Progenitor cell of endocrine pancreas (in vitro differentiated cells): ENCODE data around the gene PCDHGA8. TPM values are rescaled to one million over a fixed set of nuclear protein-coding genes. Genes with fewer than 3 reads are reported as not detected.

Experiments used
- DNase-seq: peaks from one replicate; pipeline ENCODE4 v3.0.0; 2021; ENCODE audit warnings: low spot score; ENCODE audit not compliant: unreplicated experiment
- H3K27ac Mint-ChIP-seq: 2 replicates; pipeline ENCODE4 v1.8.0; 2021; ENCODE audit warnings: mild to moderate bottlenecking, moderate library complexity, mixed read lengths
- H3K27me3 Mint-ChIP-seq: 2 replicates; pipeline ENCODE4 v1.8.0; 2021; ENCODE audit warnings: mixed read lengths
- H3K36me3 Mint-ChIP-seq: 2 replicates; pipeline ENCODE4 v1.8.0; 2022; ENCODE audit warnings: mixed read lengths; ENCODE audit not compliant: insufficient read depth
- H3K4me1 Mint-ChIP-seq: 2 replicates; pipeline ENCODE4 v1.8.0; 2021; ENCODE audit warnings: low read depth, mixed read lengths
- H3K4me3 Mint-ChIP-seq: 2 replicates; pipeline ENCODE4 v1.8.0; 2021; ENCODE audit warnings: low read depth, mild to moderate bottlenecking, moderate library complexity, mixed read lengths
- H3K9me3 Mint-ChIP-seq: 2 replicates; pipeline ENCODE4 v1.8.0; 2021; ENCODE audit warnings: low read depth, mixed read lengths
- total RNA-seq: library from RNA; stranded (reverse); gene quantifications from 2 replicates; pipeline ENCODE4 v1.2.1, GENCODE V29; 2021
- TF ChIP-seq, protein P1 (sequence below): fragments of 200-600 bp; sonication (generic); IDR thresholded peaks from one replicate; pipeline ENCODE4 v1.5.0; 2021; ENCODE audit warnings: antibody characterized with exemption, mild to moderate bottlenecking; ENCODE audit not compliant: unreplicated experiment

Gene PCDHGA8
- total RNA-seq, 1 donor from 2014 or later: 1.5 TPM

DNA sequence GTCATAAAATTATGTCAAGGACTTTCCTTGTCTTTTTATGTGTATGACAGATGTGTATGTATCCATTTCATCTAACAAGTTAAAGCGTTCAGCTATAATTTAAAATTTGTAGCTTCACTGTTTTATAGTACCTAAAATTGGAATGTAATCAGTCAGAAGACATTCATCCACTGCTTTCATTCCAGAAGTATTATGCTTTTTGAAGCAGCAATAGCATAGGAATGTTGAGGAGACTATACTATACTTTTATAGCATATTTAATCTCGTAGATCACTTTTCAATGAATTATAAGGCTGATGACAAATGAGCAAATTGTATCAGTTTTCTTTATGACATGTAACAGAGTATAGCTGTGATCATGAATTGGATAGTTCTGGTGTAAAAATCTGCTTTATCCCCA is 44.8 kb downstream of the PCDHGA8 start:
- DNase-seq: no peak
- TF ChIP-seq, protein P1, sequence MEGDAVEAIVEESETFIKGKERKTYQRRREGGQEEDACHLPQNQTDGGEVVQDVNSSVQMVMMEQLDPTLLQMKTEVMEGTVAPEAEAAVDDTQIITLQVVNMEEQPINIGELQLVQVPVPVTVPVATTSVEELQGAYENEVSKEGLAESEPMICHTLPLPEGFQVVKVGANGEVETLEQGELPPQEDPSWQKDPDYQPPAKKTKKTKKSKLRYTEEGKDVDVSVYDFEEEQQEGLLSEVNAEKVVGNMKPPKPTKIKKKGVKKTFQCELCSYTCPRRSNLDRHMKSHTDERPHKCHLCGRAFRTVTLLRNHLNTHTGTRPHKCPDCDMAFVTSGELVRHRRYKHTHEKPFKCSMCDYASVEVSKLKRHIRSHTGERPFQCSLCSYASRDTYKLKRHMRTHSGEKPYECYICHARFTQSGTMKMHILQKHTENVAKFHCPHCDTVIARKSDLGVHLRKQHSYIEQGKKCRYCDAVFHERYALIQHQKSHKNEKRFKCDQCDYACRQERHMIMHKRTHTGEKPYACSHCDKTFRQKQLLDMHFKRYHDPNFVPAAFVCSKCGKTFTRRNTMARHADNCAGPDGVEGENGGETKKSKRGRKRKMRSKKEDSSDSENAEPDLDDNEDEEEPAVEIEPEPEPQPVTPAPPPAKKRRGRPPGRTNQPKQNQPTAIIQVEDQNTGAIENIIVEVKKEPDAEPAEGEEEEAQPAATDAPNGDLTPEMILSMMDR: no peak
- H3K9me3 Mint-ChIP-seq: peaks cover 45% of the 10 kb centered on the region
- peaks cover 44% of the 10 kb centered on the region for H3K36me3 Mint-ChIP-seq
- H3K27me3 Mint-ChIP-seq: no peaks in the 10 kb centered on the region
- no peak overlapping the region for H3K27ac Mint-ChIP-seq
- H3K4me1 Mint-ChIP-seq: no peaks in the 10 kb centered on the region
- no peak overlapping the region for H3K4me3 Mint-ChIP-seq

DNA sequence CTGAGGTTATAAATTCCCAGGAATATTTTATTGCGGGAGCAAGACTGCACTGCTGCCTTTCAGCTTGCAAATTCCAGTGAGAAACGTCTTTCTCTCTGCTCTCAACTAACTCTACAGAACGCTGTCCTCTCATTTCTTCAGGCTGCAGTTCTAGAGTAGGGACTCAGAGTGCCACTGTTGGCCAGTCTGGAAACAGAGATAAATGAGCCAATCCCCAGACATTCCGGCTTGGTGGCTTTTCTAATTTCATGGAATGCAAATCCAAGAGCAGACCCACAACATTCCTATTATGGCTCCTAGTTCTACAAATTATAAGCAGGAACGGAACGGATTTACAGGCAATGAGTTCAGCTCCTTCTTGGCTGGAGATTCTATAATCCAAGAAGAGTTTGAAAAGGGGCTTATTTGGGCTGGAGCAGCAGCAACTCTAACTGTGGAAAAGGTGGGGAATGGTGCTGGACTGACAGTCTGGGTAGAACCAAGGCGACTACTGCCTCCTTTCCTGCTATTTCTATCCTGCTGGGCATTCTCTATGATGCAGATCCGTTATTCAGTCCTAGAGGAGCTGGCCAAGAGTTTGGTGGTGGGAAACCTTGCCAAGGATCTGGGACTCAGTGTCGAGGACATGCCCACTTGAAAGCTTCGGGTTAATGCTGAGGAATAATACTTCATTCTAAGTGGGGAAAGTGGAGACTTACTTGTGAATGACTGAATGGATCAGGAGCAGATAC is 47.1 kb downstream of the PCDHGA8 start:
- H3K36me3 Mint-ChIP-seq: peaks cover 37% of the 10 kb centered on the region
- DNase-seq: no peak
- TF ChIP-seq, protein P1: no peak
- H3K4me3 Mint-ChIP-seq: no peak overlapping the region
- no peaks in the 10 kb centered on the region for H3K4me1 Mint-ChIP-seq
- no peak overlapping the region for H3K27ac Mint-ChIP-seq
- H3K9me3 Mint-ChIP-seq: peaks cover 37% of the 10 kb centered on the region
- H3K27me3 Mint-ChIP-seq: no peaks in the 10 kb centered on the region

GRCh38 chr5:141440341-141440740 is 47.9 kb downstream of the PCDHGA8 start:
- H3K27me3 Mint-ChIP-seq: no peaks in the 10 kb centered on the region
- TF ChIP-seq, protein P1: no peak
- no peak overlapping the region for H3K4me3 Mint-ChIP-seq
- H3K36me3 Mint-ChIP-seq: peaks cover 36% of the 10 kb centered on the region
- no peaks in the 10 kb centered on the region for H3K4me1 Mint-ChIP-seq
- no peak for DNase-seq
- no peak overlapping the region for H3K27ac Mint-ChIP-seq
- H3K9me3 Mint-ChIP-seq: peaks cover 34% of the 10 kb centered on the region

DNA sequence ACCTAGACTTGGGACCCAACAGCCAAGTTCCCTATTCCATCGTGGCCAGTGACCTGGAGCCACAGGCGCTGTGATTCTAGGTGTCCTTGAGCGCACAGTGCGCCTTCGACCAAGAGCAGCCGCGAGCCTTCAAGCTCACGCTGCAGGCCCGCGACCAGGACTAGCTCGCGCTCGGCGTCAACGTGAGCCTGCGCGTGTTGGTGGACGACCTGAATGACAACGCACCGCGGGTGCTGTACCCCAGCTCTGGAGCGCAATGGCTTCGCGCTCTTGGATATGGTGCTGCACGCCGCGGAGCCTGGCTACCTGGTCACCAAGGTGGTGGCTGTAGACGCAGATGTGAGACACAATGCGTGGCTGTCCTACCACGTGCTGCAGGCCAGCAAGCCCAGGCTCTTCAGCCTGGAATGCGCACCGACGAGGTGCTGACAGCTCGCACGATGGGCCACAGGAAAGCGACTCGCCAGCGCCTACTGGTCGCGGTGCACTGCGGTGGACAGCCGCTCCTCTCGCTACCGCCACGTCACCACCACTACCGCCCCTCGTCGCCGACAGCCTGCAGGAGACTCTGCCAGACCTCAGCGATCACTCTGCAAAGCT is 49.2 kb downstream of the PCDHGA8 start:
- Mint-ChIP-seq H3K27me3 (no peaks in the 10 kb centered on the region), H3K27ac (no peak overlapping the region), H3K36me3 (peaks cover 31% of the 10 kb centered on the region), H3K4me1 (no peaks in the 10 kb centered on the region), H3K4me3 (no peak overlapping the region), H3K9me3 (peaks cover 25% of the 10 kb centered on the region)
- TF ChIP-seq, protein P1: no peak
- DNase-seq: no peak

Other genes starting within 250 kb of the PCDHGA8 start
- 2.4 and 2.7 TPM in 2 replicates for gene PCDHB6, start 242.6 kb upstream of the PCDHGA8 start, total RNA-seq
- 0.93 and 1.1 TPM in 2 replicates for gene PCDHB7, start 220.0 kb upstream of the PCDHGA8 start, total RNA-seq
- 2.0 and 2.8 TPM in 2 replicates for gene PCDHB8, start 214.8 kb upstream of the PCDHGA8 start, total RNA-seq
- 11.9 and 14.3 TPM in 2 replicates for gene PCDHB16, start 210.2 kb upstream of the PCDHGA8 start, total RNA-seq
- 7.5 and 8.0 TPM in 2 replicates for gene PCDHB9, start 205.5 kb upstream of the PCDHGA8 start, total RNA-seq
- gene PCDHB10, start 200.3 kb upstream of the PCDHGA8 start, total RNA-seq: 5.5 and 7.2 TPM in 2 replicates
- gene PCDHB11, start 193.0 kb upstream of the PCDHGA8 start, total RNA-seq: 4.7 and 5.9 TPM in 2 replicates
- gene PCDHB12, start 183.9 kb upstream of the PCDHGA8 start, total RNA-seq: 5.4 and 7.2 TPM in 2 replicates
- gene PCDHB13, start 178.7 kb upstream of the PCDHGA8 start, total RNA-seq: 6.8 and 7.4 TPM in 2 replicates
- gene PCDHB14, start 169.3 kb upstream of the PCDHGA8 start, total RNA-seq: 7.9 and 8.0 TPM in 2 replicates
- 8.3 and 9.5 TPM in 2 replicates for gene PCDHB15, start 147.2 kb upstream of the PCDHGA8 start, total RNA-seq
- 1.1 and 1.2 TPM in 2 replicates for gene SLC25A2, start 88.6 kb upstream of the PCDHGA8 start, total RNA-seq
- 90.9 and 95.6 TPM in 2 replicates for gene TAF7, start 71.8 kb upstream of the PCDHGA8 start, total RNA-seq
- gene PCDHGA1, start 62.1 kb upstream of the PCDHGA8 start, total RNA-seq: 1.1 and 1.3 TPM in 2 replicates
- gene PCDHGA2, start 53.9 kb upstream of the PCDHGA8 start, total RNA-seq: 0.72 and 1.1 TPM in 2 replicates
- 0.80 and 0.81 TPM in 2 replicates for gene PCDHGA3, start 48.8 kb upstream of the PCDHGA8 start, total RNA-seq
- 2.3 TPM in 2 replicates for gene PCDHGB1, start 42.5 kb upstream of the PCDHGA8 start, total RNA-seq
- gene PCDHGA4, start 37.6 kb upstream of the PCDHGA8 start, total RNA-seq: 0.96 and 1.2 TPM in 2 replicates
- gene PCDHGB2, start 32.6 kb upstream of the PCDHGA8 start, total RNA-seq: 0.80 and 0.89 TPM in 2 replicates
- gene PCDHGA5, start 28.5 kb upstream of the PCDHGA8 start, total RNA-seq: 0.69 and 0.71 TPM in 2 replicates
- gene PCDHGB3, start 22.4 kb upstream of the PCDHGA8 start, total RNA-seq: 0.60 and 0.73 TPM in 2 replicates
- gene PCDHGA6, start 18.7 kb upstream of the PCDHGA8 start, total RNA-seq: 0.60 and 0.80 TPM in 2 replicates
- 0.41 and 0.49 TPM in 2 replicates for gene PCDHGA7, start 9.9 kb upstream of the PCDHGA8 start, total RNA-seq
- gene PCDHGB4, start 4.9 kb upstream of the PCDHGA8 start, total RNA-seq: 16.1 and 17.0 TPM in 2 replicates
- 4.0 and 4.2 TPM in 2 replicates for gene PCDHGB5, start 5.3 kb downstream of the PCDHGA8 start, total RNA-seq
- 1.5 and 1.8 TPM in 2 replicates for gene PCDHGA9, start 10.1 kb downstream of the PCDHGA8 start, total RNA-seq
- gene PCDHGB6, start 15.4 kb downstream of the PCDHGA8 start, total RNA-seq: 23.1 and 24.0 TPM in 2 replicates
- gene PCDHGA10, start 20.4 kb downstream of the PCDHGA8 start, total RNA-seq: 14.3 and 14.6 TPM in 2 replicates
- gene PCDHGB7, start 25.0 kb downstream of the PCDHGA8 start, total RNA-seq: 6.0 and 8.0 TPM in 2 replicates
- 3.1 and 3.3 TPM in 2 replicates for gene PCDHGA11, start 28.4 kb downstream of the PCDHGA8 start, total RNA-seq
- 2.9 and 3.2 TPM in 2 replicates for gene PCDHGA12, start 37.9 kb downstream of the PCDHGA8 start, total RNA-seq
- 25.8 and 29.7 TPM in 2 replicates for gene PCDHGC3, start 83.3 kb downstream of the PCDHGA8 start, total RNA-seq
- 3.0 and 3.8 TPM in 2 replicates for gene PCDHGC4, start 92.4 kb downstream of the PCDHGA8 start, total RNA-seq
- gene PCDHGC5, start 96.4 kb downstream of the PCDHGA8 start, total RNA-seq: 1.2 and 1.3 TPM in 2 replicates
- gene DIAPH1, start 226.4 kb downstream of the PCDHGA8 start, total RNA-seq: 63.5 and 74.3 TPM in 2 replicates
- gene HDAC3, start 244.2 kb downstream of the PCDHGA8 start, total RNA-seq: 101 and 103 TPM in 2 replicates
- 5.2 and 6.7 TPM in 2 replicates for gene RELL2, start 244.4 kb downstream of the PCDHGA8 start, total RNA-seq